ENCODE measurements around the gene TPSAB1. TPM values are rescaled to one million over a fixed set of nuclear protein-coding genes. Genes with fewer than 3 reads are reported as not detected.

TPSAB1 gene
- total and polyA plus RNA-seq, 4 donors: 0.23 to 10.8 (median 1.2) TPM

DNA sequence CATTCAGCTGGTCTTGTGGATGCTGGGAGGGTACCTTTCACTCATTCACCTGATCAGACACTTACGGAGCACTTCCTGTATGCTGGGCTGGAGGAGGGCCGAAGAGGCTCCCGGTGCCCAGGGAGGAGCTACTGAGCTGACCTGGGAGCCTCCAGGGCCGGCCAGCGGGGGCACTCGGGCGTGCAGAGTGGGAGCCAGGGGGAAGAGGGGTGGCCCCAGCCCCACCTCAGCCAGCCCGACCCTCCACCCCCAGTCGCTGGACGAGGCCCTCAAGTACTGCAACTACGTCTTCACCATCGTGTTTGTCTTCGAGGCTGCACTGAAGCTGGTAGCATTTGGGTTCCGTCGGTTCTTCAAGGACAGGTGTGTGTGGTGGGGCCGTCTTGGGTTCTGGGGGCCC is 25.8 kb upstream of the TPSAB1 start:
- no peak for DNase-seq (ENCODE audit: low spot score)
- no peak overlapping the region for H3K27ac ChIP-seq (ENCODE audit: low read depth in 1 of 2, low read length in 2 of 2)
- H3K9me3 ChIP-seq (ENCODE audit: control insufficient read depth in 4 of 4, low read length in 3 of 4): no peaks in the 10 kb centered on the region
- H3K9ac ChIP-seq (ENCODE audit: low read depth in 1 of 2, low read length in 2 of 2): no peak overlapping the region
- peaks cover 0 to 69% (median 19%) of the 10 kb centered on the region in 4 donors for H3K36me3 ChIP-seq (ENCODE audit: control insufficient read depth in 4 of 4, insufficient read depth in 3 of 4, low read depth in 1 of 4, low read length in 3 of 4)
- 86% methylated on average over 16 of the region's 16 CpGs for WGBS
- no peaks in the 10 kb centered on the region for H3K27me3 ChIP-seq (ENCODE audit: control insufficient read depth in 4 of 4, insufficient read depth in 4 of 4, low read length in 3 of 4)
- TF ChIP-seq RAD21 (IDR thresholded peaks at IDR 0.05) (no peak), EGR1 (IDR thresholded peaks at IDR 0.05; ENCODE audit: low read depth in 2 of 2) (no peak), FOXA1 (IDR thresholded peaks at IDR 0.05) (no peak), FOXA2 (IDR thresholded peaks at IDR 0.05) (no peak), TAF1 (conservative IDR thresholded peaks at IDR 0.05) (no peak), HNF4G (IDR thresholded peaks at IDR 0.05) (no peak), JUND (IDR thresholded peaks at IDR 0.05) (no peak), NR2F2 (IDR thresholded peaks at IDR 0.05) (no peak), HNF4A (conservative IDR thresholded peaks at IDR 0.05) (no peak), GABPA (IDR thresholded peaks at IDR 0.05 in 1 of 2, conservative IDR thresholded peaks at IDR 0.05 in 1 of 2) (no peak), YY1 (IDR thresholded peaks at IDR 0.05) (no peak), SP1 (IDR thresholded peaks at IDR 0.05) (no peak), RXRA (IDR thresholded peaks at IDR 0.05) (no peak)
- TF ChIP-seq, protein P1, sequence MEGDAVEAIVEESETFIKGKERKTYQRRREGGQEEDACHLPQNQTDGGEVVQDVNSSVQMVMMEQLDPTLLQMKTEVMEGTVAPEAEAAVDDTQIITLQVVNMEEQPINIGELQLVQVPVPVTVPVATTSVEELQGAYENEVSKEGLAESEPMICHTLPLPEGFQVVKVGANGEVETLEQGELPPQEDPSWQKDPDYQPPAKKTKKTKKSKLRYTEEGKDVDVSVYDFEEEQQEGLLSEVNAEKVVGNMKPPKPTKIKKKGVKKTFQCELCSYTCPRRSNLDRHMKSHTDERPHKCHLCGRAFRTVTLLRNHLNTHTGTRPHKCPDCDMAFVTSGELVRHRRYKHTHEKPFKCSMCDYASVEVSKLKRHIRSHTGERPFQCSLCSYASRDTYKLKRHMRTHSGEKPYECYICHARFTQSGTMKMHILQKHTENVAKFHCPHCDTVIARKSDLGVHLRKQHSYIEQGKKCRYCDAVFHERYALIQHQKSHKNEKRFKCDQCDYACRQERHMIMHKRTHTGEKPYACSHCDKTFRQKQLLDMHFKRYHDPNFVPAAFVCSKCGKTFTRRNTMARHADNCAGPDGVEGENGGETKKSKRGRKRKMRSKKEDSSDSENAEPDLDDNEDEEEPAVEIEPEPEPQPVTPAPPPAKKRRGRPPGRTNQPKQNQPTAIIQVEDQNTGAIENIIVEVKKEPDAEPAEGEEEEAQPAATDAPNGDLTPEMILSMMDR (IDR thresholded peaks at IDR 0.05; ENCODE audit: low read depth, low read length, missing input control): no peak
- TF ChIP-seq, protein P2, sequence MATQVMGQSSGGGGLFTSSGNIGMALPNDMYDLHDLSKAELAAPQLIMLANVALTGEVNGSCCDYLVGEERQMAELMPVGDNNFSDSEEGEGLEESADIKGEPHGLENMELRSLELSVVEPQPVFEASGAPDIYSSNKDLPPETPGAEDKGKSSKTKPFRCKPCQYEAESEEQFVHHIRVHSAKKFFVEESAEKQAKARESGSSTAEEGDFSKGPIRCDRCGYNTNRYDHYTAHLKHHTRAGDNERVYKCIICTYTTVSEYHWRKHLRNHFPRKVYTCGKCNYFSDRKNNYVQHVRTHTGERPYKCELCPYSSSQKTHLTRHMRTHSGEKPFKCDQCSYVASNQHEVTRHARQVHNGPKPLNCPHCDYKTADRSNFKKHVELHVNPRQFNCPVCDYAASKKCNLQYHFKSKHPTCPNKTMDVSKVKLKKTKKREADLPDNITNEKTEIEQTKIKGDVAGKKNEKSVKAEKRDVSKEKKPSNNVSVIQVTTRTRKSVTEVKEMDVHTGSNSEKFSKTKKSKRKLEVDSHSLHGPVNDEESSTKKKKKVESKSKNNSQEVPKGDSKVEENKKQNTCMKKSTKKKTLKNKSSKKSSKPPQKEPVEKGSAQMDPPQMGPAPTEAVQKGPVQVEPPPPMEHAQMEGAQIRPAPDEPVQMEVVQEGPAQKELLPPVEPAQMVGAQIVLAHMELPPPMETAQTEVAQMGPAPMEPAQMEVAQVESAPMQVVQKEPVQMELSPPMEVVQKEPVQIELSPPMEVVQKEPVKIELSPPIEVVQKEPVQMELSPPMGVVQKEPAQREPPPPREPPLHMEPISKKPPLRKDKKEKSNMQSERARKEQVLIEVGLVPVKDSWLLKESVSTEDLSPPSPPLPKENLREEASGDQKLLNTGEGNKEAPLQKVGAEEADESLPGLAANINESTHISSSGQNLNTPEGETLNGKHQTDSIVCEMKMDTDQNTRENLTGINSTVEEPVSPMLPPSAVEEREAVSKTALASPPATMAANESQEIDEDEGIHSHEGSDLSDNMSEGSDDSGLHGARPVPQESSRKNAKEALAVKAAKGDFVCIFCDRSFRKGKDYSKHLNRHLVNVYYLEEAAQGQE (IDR thresholded peaks at IDR 0.05): no peak
- TF ChIP-seq, protein P3, sequence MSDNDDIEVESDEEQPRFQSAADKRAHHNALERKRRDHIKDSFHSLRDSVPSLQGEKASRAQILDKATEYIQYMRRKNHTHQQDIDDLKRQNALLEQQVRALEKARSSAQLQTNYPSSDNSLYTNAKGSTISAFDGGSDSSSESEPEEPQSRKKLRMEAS (IDR thresholded peaks at IDR 0.05): no peak
- TF ChIP-seq, protein P4, sequence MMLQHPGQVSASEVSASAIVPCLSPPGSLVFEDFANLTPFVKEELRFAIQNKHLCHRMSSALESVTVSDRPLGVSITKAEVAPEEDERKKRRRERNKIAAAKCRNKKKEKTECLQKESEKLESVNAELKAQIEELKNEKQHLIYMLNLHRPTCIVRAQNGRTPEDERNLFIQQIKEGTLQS (IDR thresholded peaks at IDR 0.05): no peak
- TF ChIP-seq, protein P5, sequence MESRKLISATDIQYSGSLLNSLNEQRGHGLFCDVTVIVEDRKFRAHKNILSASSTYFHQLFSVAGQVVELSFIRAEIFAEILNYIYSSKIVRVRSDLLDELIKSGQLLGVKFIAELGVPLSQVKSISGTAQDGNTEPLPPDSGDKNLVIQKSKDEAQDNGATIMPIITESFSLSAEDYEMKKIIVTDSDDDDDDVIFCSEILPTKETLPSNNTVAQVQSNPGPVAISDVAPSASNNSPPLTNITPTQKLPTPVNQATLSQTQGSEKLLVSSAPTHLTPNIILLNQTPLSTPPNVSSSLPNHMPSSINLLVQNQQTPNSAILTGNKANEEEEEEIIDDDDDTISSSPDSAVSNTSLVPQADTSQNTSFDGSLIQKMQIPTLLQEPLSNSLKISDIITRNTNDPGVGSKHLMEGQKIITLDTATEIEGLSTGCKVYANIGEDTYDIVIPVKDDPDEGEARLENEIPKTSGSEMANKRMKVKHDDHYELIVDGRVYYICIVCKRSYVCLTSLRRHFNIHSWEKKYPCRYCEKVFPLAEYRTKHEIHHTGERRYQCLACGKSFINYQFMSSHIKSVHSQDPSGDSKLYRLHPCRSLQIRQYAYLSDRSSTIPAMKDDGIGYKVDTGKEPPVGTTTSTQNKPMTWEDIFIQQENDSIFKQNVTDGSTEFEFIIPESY (IDR thresholded peaks at IDR 0.05): no peak
- H3K4me1 ChIP-seq (ENCODE audit: control insufficient read depth in 4 of 4, insufficient read depth in 4 of 4, low read length in 3 of 4): no peaks in the 10 kb centered on the region
- no peak overlapping the region for H3K4me3 ChIP-seq (ENCODE audit: low read depth in 1 of 3, low read length in 3 of 3)
